Measurements from ENCODE around the gene DRD1. TPM values are rescaled to one million over a fixed set of nuclear protein-coding genes. Genes with fewer than 3 reads are reported as not detected.

DRD1 gene
- polyA plus RNA-seq (2013, experiment 1 of 2), result 0.15 TPM
- polyA plus RNA-seq (2013, experiment 2 of 2), result 0.30 TPM

DNA sequence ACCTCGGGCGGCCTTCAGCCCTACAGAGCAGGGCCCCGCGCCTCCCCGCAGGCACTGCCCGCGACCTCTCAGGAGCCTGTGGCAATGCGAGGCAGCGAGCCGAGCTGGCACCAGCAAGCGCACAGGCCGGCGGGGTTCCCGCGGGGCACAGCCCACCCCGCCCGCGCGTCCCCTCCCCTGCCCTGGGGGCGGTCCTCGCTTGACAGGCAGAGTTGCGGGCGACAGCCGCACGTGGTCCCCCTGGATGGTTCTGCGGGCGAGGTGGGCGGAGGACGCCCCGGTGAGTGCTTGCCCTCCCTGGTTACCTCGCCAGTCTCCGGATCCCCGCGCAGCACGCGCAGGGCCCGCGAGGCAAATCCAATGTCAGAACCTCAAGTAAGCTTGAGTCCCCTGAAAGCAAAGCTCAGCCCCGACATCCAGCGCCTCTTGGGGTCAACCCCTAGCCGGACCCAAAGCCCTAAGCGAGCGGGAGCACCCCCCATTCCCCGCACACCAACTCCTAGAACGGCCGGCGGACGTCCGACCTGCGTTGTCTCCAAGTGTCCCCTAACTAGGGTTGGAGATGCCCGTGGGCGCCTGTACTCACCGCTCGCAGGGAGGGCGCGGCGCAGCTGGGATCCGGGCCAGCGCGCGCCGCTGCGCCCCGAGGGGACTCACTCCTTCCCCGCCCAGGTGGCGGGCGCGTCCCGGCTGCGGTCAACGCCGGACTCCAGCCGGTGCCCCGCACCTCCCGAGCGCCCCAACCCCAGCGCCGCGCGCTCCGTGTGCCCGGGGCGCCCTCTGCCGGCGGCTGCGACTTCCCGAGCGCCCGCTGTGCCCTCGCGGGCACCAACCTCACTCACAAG is at the start of gene DRD1:
DRD1 (minus strand) TSS at position 123 of the 845 bp plus-strand sequence. CDS start 1,083 bp downstream, outside the sequence.
- Histone ChIP-seq H3K9me3 (ENCODE audit: control insufficient read depth, low read length) (no peaks in the 10 kb centered on the region), H3K4me3 (ENCODE audit: extremely low read depth, insufficient read depth, low read length, poor library complexity, severe bottlenecking) (peak within 1 kb of the TSS; percentile 36), H3K4me1 (ENCODE audit: control insufficient read depth, insufficient read depth, low read length, poor library complexity, severe bottlenecking) (peaks cover 2% of the 10 kb centered on the region), H3K27ac (ENCODE audit: low read depth, low read length, severe bottlenecking) (no peak within 1 kb of the TSS), H3K36me3 (ENCODE audit: control insufficient read depth, insufficient read depth, low read length) (no peaks in the 10 kb centered on the region)
- WGBS, 2 experiments (ENCODE audit: insufficient coverage in 2 of 2), result 1% methylated on average over 77 to 84 of the region's 91 CpGs

DNA sequence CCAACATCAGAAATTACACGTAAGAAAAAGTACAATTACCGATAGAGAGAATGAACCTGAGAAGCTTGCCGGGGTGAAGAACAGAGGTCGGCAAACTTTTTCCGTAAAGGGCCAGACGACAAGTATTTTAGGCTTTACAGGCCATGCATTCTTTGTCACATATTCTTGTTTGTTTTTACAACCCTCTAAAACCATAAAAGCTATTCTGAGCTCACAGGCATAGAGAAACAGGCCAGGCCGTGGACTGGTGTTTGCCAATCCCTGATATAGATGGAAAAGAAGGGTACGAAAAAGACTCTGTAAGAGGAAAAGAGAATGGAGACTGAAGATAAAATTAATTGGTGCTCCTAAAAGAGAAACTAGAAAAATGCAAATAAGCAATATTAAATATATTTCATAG is 49.7 kb upstream of the DRD1 start:
- Histone ChIP-seq H3K9me3 (ENCODE audit: control insufficient read depth, low read length) (no peaks in the 10 kb centered on the region), H3K36me3 (ENCODE audit: control insufficient read depth, insufficient read depth, low read length) (peaks cover 82% of the 10 kb centered on the region), H3K27ac (ENCODE audit: low read depth, low read length, severe bottlenecking) (no peak overlapping the region), H3K4me1 (ENCODE audit: control insufficient read depth, insufficient read depth, low read length, poor library complexity, severe bottlenecking) (no peaks in the 10 kb centered on the region), H3K4me3 (ENCODE audit: extremely low read depth, insufficient read depth, low read length, poor library complexity, severe bottlenecking) (no peak overlapping the region)
- WGBS, 2 experiments (ENCODE audit: insufficient coverage in 2 of 2), result 92% methylated on average over 6 to 7 of the region's 8 CpGs

- 98 to 99% methylated on average over 7 of the region's 7 CpGs for WGBS, 2 experiments (ENCODE audit: insufficient coverage in 2 of 2)
- H3K4me1 ChIP-seq (ENCODE audit: control insufficient read depth, insufficient read depth, low read length, poor library complexity, severe bottlenecking), result no peaks in the 10 kb centered on the region
- H3K9me3 ChIP-seq (ENCODE audit: control insufficient read depth, low read length), result no peaks in the 10 kb centered on the region
- H3K36me3 ChIP-seq (ENCODE audit: control insufficient read depth, insufficient read depth, low read length), result peaks cover 82% of the 10 kb centered on the region
- H3K4me3 ChIP-seq (ENCODE audit: extremely low read depth, insufficient read depth, low read length, poor library complexity, severe bottlenecking), result no peak overlapping the region
- no peak overlapping the region for H3K27ac ChIP-seq (ENCODE audit: low read depth, low read length, severe bottlenecking)
Observed at GRCh38 chr5:175493260-175493659, 49.3 kb upstream of the DRD1 start.

DNA sequence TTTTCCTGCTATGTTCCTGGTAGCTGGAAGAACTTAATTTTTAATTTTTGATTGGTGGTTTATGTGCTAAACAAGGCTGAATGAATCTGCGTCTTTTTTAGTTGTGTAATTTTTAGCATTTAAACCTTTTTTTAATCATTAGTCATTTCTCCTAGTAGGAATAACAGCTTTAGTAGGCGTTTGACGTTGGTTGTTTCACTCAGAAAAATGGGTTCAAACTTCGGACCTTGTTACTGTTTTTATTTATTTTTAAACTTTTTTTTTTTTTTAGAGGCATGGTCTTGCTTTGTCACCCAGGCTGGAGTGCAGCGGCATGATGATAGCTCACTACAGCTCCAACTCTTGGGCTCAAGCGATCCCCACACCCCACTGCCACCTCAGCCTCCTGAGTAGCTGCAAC is 47.2 kb upstream of the DRD1 start:
- H3K36me3 ChIP-seq (ENCODE audit: control insufficient read depth, insufficient read depth, low read length), result peaks cover 86% of the 10 kb centered on the region
- H3K9me3 ChIP-seq (ENCODE audit: control insufficient read depth, low read length), result no peaks in the 10 kb centered on the region
- WGBS, 2 experiments (ENCODE audit: insufficient coverage in 2 of 2), result 100% methylated on average over 1 to 3 of the region's 6 CpGs
- no peak overlapping the region for H3K27ac ChIP-seq (ENCODE audit: low read depth, low read length, severe bottlenecking)
- H3K4me3 ChIP-seq (ENCODE audit: extremely low read depth, insufficient read depth, low read length, poor library complexity, severe bottlenecking), result no peak overlapping the region
- no peaks in the 10 kb centered on the region for H3K4me1 ChIP-seq (ENCODE audit: control insufficient read depth, insufficient read depth, low read length, poor library complexity, severe bottlenecking)

DNA sequence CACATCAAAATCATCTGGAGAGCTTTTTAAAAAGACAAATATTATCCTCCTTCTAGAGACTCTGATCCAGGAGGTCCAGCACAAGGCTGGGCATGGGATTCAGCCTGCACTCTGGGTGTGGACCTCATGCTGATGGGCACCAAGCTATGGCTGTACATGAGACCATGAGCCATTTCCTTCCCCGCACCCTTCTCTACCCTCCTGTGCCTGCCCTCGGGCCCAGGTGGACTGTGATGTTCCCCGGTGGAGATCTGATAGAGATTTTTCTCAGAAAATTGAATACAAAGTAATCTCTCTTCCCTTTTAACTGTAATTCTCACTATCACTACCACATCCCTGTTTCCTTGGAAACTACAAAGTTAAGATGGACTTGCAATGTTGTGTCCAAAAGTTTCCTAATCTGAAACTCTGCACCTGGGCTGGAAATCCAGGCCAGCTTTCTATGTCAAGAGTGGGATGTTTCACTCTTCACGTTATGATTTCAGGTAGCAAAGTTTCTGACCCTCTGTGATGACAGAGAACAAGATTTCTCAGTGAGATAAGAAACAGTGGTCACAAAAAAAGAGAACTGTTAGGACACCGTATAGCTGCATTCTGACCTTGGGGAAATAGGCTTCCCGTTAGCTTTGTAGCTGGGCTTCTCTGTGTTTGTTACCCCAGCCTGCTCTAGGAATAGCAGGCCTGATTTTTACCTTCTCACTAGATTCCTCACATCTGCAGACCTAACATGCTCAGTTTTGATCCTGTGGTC is 45.9 kb upstream of the DRD1 start:
- H3K36me3 ChIP-seq (ENCODE audit: control insufficient read depth, insufficient read depth, low read length), result peaks cover 86% of the 10 kb centered on the region
- H3K27ac ChIP-seq (ENCODE audit: low read depth, low read length, severe bottlenecking), result no peak overlapping the region
- 94 to 95% methylated on average over 3 to 4 of the region's 6 CpGs for WGBS, 2 experiments (ENCODE audit: insufficient coverage in 2 of 2)
- no peaks in the 10 kb centered on the region for H3K4me1 ChIP-seq (ENCODE audit: control insufficient read depth, insufficient read depth, low read length, poor library complexity, severe bottlenecking)
- no peak overlapping the region for H3K4me3 ChIP-seq (ENCODE audit: extremely low read depth, insufficient read depth, low read length, poor library complexity, severe bottlenecking)
- no peaks in the 10 kb centered on the region for H3K9me3 ChIP-seq (ENCODE audit: control insufficient read depth, low read length)

GRCh38 chr5:175487514-175488222 is 43.7 kb upstream of the DRD1 start:
- Histone ChIP-seq H3K4me3 (ENCODE audit: extremely low read depth, insufficient read depth, low read length, poor library complexity, severe bottlenecking) (no peak overlapping the region), H3K9me3 (ENCODE audit: control insufficient read depth, low read length) (no peaks in the 10 kb centered on the region), H3K4me1 (ENCODE audit: control insufficient read depth, insufficient read depth, low read length, poor library complexity, severe bottlenecking) (no peaks in the 10 kb centered on the region), H3K27ac (ENCODE audit: low read depth, low read length, severe bottlenecking) (no peak overlapping the region), H3K36me3 (ENCODE audit: control insufficient read depth, insufficient read depth, low read length) (peaks cover 86% of the 10 kb centered on the region)
- WGBS, 2 experiments (ENCODE audit: insufficient coverage in 2 of 2), result 94 to 96% methylated on average over 9 to 11 of the region's 11 CpGs

- WGBS, 2 experiments (ENCODE audit: insufficient coverage in 2 of 2), result 94 to 100% methylated on average over 3 to 5 of the region's 6 CpGs
- H3K36me3 ChIP-seq (ENCODE audit: control insufficient read depth, insufficient read depth, low read length), result peaks cover 89% of the 10 kb centered on the region
- H3K4me3 ChIP-seq (ENCODE audit: extremely low read depth, insufficient read depth, low read length, poor library complexity, severe bottlenecking), result no peak overlapping the region
- no peaks in the 10 kb centered on the region for H3K9me3 ChIP-seq (ENCODE audit: control insufficient read depth, low read length)
- H3K27ac ChIP-seq (ENCODE audit: low read depth, low read length, severe bottlenecking), result no peak overlapping the region
- H3K4me1 ChIP-seq (ENCODE audit: control insufficient read depth, insufficient read depth, low read length, poor library complexity, severe bottlenecking), result no peaks in the 10 kb centered on the region
Observed at GRCh38 chr5:175485631-175486030, 41.6 kb upstream of the DRD1 start.

DNA sequence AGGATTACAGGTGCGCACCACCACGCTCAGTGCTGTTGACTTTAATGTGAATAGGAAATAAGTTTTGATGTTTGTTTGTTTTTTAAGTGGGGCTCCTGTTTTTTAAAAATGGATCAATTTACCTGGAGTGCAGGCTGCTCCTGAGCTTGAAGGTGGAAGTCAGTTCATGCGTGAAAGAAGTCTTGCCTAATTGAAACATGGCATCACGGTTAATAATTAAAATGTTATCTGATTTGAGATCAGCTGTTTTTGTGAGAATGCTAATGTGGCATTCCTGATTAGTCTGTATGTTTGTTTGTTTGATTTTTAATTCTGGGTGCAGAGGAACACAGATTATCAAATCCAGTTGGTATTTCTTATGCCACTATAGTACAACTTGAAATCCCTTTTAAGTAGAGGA is 40.8 kb upstream of the DRD1 start:
- no peaks in the 10 kb centered on the region for H3K9me3 ChIP-seq (ENCODE audit: control insufficient read depth, low read length)
- peaks cover 93% of the 10 kb centered on the region for H3K36me3 ChIP-seq (ENCODE audit: control insufficient read depth, insufficient read depth, low read length)
- no peak overlapping the region for H3K27ac ChIP-seq (ENCODE audit: low read depth, low read length, severe bottlenecking)
- peaks cover 2% of the 10 kb centered on the region for H3K4me1 ChIP-seq (ENCODE audit: control insufficient read depth, insufficient read depth, low read length, poor library complexity, severe bottlenecking)
- WGBS, 2 experiments (ENCODE audit: insufficient coverage in 2 of 2), result 93 to 96% methylated on average over 3 to 4 of the region's 4 CpGs
- H3K4me3 ChIP-seq (ENCODE audit: extremely low read depth, insufficient read depth, low read length, poor library complexity, severe bottlenecking), result no peak overlapping the region

DNA sequence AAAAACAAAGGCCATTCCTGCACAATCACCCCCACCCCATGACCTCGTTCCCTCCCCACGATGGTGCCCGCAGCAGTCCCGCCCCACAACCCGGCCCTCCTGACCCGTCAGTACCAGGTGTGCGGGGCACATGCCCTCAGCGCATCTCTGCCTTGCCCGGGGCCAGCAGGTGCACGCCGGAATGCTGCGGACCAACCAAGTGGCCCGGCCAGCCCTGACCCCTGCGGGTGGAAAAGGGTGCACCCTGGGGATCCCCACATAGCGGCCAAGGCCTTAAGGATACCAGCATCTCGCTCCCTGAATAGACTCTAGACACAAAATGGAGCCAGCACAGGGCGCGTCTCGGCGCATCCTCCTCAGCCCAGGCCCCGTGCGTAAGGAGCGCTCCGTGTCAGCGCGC is 40.3 kb upstream of the DRD1 start:
- H3K27ac ChIP-seq (ENCODE audit: low read depth, low read length, severe bottlenecking), result no peak overlapping the region
- H3K9me3 ChIP-seq (ENCODE audit: control insufficient read depth, low read length), result no peaks in the 10 kb centered on the region
- H3K4me3 ChIP-seq (ENCODE audit: extremely low read depth, insufficient read depth, low read length, poor library complexity, severe bottlenecking), result no peak overlapping the region
- peaks cover 7% of the 10 kb centered on the region for H3K4me1 ChIP-seq (ENCODE audit: control insufficient read depth, insufficient read depth, low read length, poor library complexity, severe bottlenecking)
- WGBS, 2 experiments (ENCODE audit: insufficient coverage in 2 of 2), result 98% methylated on average over 24 of the region's 26 CpGs
- H3K36me3 ChIP-seq (ENCODE audit: control insufficient read depth, insufficient read depth, low read length), result peaks cover 88% of the 10 kb centered on the region

DNA sequence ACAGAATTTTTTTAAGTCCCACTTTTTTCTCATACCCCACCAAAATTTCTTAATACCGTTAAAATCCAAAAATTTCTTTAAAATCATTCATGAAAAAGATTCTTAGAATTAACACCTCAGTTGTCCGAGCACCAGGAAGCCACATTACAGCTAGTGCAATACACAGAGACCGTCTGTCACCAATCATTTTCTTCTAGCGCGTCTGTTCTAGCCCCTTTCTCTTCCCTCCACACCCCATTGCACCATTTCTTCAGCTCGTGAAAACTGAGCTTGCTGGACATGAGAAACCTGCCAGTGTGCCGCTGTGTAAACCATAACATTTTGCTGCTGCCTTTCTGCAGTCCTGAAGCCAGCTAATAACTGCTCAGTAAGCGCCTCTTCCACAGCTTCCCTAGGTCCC is 39.4 kb upstream of the DRD1 start:
- WGBS, 2 experiments (ENCODE audit: insufficient coverage in 2 of 2), result 92 to 93% methylated on average over 8 of the region's 8 CpGs
- Histone ChIP-seq H3K4me1 (ENCODE audit: control insufficient read depth, insufficient read depth, low read length, poor library complexity, severe bottlenecking) (peaks cover 8% of the 10 kb centered on the region), H3K9me3 (ENCODE audit: control insufficient read depth, low read length) (no peaks in the 10 kb centered on the region), H3K4me3 (ENCODE audit: extremely low read depth, insufficient read depth, low read length, poor library complexity, severe bottlenecking) (no peak overlapping the region), H3K27ac (ENCODE audit: low read depth, low read length, severe bottlenecking) (no peak overlapping the region), H3K36me3 (ENCODE audit: control insufficient read depth, insufficient read depth, low read length) (peaks cover 80% of the 10 kb centered on the region)
